ENCODE data around the gene NINJ2. TPM values are rescaled to one million over a fixed set of nuclear protein-coding genes. Genes with fewer than 3 reads are reported as not detected.

The NINJ2 gene
- total RNA-seq, 2 experiments from 2014 or later: 1.1 to 3.4 TPM

GRCh38 chr12:638953-639557, 24.2 kb downstream of the NINJ2 start:
- POLR2A ChIA-PET: interaction anchor here (0.5 to 1.9 kb wide), 2 partner anchors 8 to 112 kb away, joined by 3 to 8 read pairs; no protein-coding TSS in a partner anchor
- Mint-ChIP-seq H3K4me1 (ENCODE audit: low read depth) (peaks cover 43% of the 10 kb centered on the region), H3K27me3 (no peaks in the 10 kb centered on the region), H3K36me3 (ENCODE audit: low read depth) (no peaks in the 10 kb centered on the region), H3K9me3 (no peaks in the 10 kb centered on the region), H3K4me3 (peak overlapping the region; percentile 45), H3K27ac (peak overlapping the region; percentile 85)
- DNase-seq (peak in 3 of 14 experiments; percentile 39 to 49 (median 46)), ATAC-seq (ENCODE audit: poor library complexity) (peak; percentile 11)
- Histone ChIP-seq H3K4me1 (ENCODE audit: insufficient read depth, low read length) (peaks cover 50% of the 10 kb centered on the region), H3K27ac (ENCODE audit: low read depth in 1 of 2, low read length in 2 of 2) (peak overlapping the region; percentile 35 to 52), H3K36me3 (ENCODE audit: insufficient read depth, low read length) (no peaks in the 10 kb centered on the region), H3K9me3 (ENCODE audit: control insufficient read depth in 1 of 2, insufficient read depth in 1 of 2, low read length in 2 of 2) (no peaks in the 10 kb centered on the region), H3K27me3 (ENCODE audit: control insufficient read depth in 1 of 2, insufficient read depth in 2 of 2, low read length in 2 of 2) (no peaks in the 10 kb centered on the region), H3K4me3 (ENCODE audit: low read length) (no peak overlapping the region)
- no peak for TF ChIP-seq CTCF (IDR thresholded peaks at IDR 0.05)
- intact Hi-C loops (cut with DNase I, micrococcal nuclease): no loop called here
- CTCF ChIA-PET: interaction anchor here (0.6 to 1.0 kb wide), 2 partner anchors 14 to 112 kb away, joined by 3 to 4 read pairs; no protein-coding TSS in a partner anchor

DNA sequence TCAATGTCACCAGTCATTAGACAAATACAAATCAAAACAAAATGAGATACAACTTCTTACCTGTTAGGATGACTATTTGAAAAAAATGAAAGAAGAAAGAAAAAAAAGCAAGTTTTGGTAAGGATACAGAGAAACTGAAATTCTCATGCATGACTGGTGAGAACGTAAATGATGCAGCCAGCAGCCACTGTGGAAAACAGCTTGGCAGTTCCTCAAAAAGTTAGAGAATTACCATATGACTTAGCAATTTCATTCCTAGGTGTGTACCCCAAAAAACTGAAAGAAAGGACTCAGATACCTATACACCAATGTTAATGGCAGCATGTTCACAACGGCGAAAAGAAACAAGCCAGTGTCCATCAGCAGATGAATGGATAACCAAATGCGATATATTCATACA, 26.6 kb downstream of the NINJ2 start:
- intact Hi-C loops (cut with DNase I, micrococcal nuclease): no loop called here

DNA sequence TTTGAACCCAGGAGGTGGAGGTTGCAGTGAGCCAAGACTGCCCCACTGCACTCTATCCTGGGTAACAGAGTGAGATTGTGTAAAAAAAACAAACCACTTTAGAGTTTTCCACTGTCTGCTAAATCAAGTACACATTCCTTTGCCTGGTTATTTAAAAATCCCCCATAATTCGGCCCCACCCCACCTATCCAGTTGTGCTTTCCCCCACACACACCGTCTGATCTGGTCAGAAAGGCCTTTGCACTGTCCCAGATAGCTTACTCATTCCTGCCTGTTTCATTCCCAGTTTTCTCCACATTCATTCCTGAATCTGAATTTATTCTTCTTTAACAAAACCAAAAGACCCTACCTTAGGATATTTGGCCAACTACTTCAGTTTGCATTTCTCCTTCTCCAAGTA, 29.5 kb downstream of the NINJ2 start:
- no peak for DNase-seq
- Histone ChIP-seq H3K27ac (ENCODE audit: low read depth in 1 of 2, low read length in 2 of 2) (no peak overlapping the region), H3K9me3 (ENCODE audit: control insufficient read depth in 1 of 2, insufficient read depth in 1 of 2, low read length in 2 of 2) (no peaks in the 10 kb centered on the region), H3K36me3 (ENCODE audit: insufficient read depth, low read length) (no peaks in the 10 kb centered on the region), H3K27me3 (ENCODE audit: control insufficient read depth in 1 of 2, insufficient read depth in 2 of 2, low read length in 2 of 2) (no peaks in the 10 kb centered on the region), H3K4me1 (ENCODE audit: insufficient read depth, low read length) (peaks cover 31% of the 10 kb centered on the region), H3K4me3 (ENCODE audit: low read length) (no peak overlapping the region)
- POLR2A ChIA-PET: interaction anchor here (0.6 to 0.7 kb wide), 2 partner anchors 124 to 183 kb away, joined by 3 to 4 read pairs; no protein-coding TSS in a partner anchor
- no peak for TF ChIP-seq CTCF (IDR thresholded peaks at IDR 0.05)
- ATAC-seq (ENCODE audit: poor library complexity): no peak
- H3K27me3 Mint-ChIP-seq: no peaks in the 10 kb centered on the region
- peaks cover 5% of the 10 kb centered on the region for H3K36me3 Mint-ChIP-seq (ENCODE audit: low read depth)
- no peaks in the 10 kb centered on the region for H3K9me3 Mint-ChIP-seq
- H3K4me1 Mint-ChIP-seq (ENCODE audit: low read depth): peaks cover 37% of the 10 kb centered on the region
- intact Hi-C loops (cut with DNase I, micrococcal nuclease): loop anchor here in 1 of 2 experiments (5.0 kb wide), 1 partner anchor 39 kb away; no protein-coding TSS in a partner anchor
- H3K4me3 Mint-ChIP-seq: peak overlapping the region; percentile 0
- CTCF ChIA-PET: interaction anchor here (1.4 kb wide), 1 partner anchor 127 kb away, joined by 3 read pairs; no protein-coding TSS in a partner anchor
- peak overlapping the region; percentile 15 for H3K27ac Mint-ChIP-seq

More for the DNA sequence above, 26.6 kb downstream of the NINJ2 start:
- DNase-seq (no peak), ATAC-seq (ENCODE audit: poor library complexity) (no peak)
- ChIA-PET POLR2A (no interaction called here), CTCF (no interaction called here)
- Mint-ChIP-seq H3K9me3 (no peaks in the 10 kb centered on the region), H3K27me3 (no peaks in the 10 kb centered on the region), H3K4me3 (no peak overlapping the region), H3K27ac (peak overlapping the region; percentile 55), H3K4me1 (ENCODE audit: low read depth) (peaks cover 33% of the 10 kb centered on the region), H3K36me3 (ENCODE audit: low read depth) (no peaks in the 10 kb centered on the region)
- no peaks in the 10 kb centered on the region for H3K36me3 ChIP-seq (ENCODE audit: insufficient read depth, low read length)
- no peaks in the 10 kb centered on the region for H3K27me3 ChIP-seq (ENCODE audit: control insufficient read depth in 1 of 2, insufficient read depth in 2 of 2, low read length in 2 of 2)
- H3K4me3 ChIP-seq (ENCODE audit: low read length): no peak overlapping the region
- no peak overlapping the region for H3K27ac ChIP-seq (ENCODE audit: low read depth in 1 of 2, low read length in 2 of 2)
- peaks cover 38% of the 10 kb centered on the region for H3K4me1 ChIP-seq (ENCODE audit: insufficient read depth, low read length)
- H3K9me3 ChIP-seq (ENCODE audit: control insufficient read depth in 1 of 2, insufficient read depth in 1 of 2, low read length in 2 of 2): no peaks in the 10 kb centered on the region
- TF ChIP-seq CTCF (IDR thresholded peaks at IDR 0.05): no peak

Measured in CD4-positive, alpha-beta T cell (primary cell).